GM18951 (cell line): ENCODE results near the gene ZC3HAV1.

ENCODE experiments used
- POLR2A ChIP-seq: IDR thresholded peaks from 4 replicates; pipeline ENCODE4 v1.6.1; 2011; ENCODE audit warnings: mild to moderate bottlenecking; ENCODE audit not compliant: insufficient read length, insufficient read depth; ENCODE audit errors: extremely low read depth
- in situ Hi-C: fragments of 300-500 bp; cut with MboI; formaldehyde crosslinking; loops from one replicate; pipeline ENCODE4 v1.12.0; 2022; ENCODE audit warnings: low sequenced_read_pairs, mixed read lengths, inconsistent platforms; ENCODE audit not compliant: unreplicated experiment

ZC3HAV1 gene

GRCh38 chr7:139118805-139119485 is 9.4 kb upstream of the ZC3HAV1 start:
- in situ Hi-C loops, result no loop called here
- TF ChIP-seq POLR2A, result no peak

DNA sequence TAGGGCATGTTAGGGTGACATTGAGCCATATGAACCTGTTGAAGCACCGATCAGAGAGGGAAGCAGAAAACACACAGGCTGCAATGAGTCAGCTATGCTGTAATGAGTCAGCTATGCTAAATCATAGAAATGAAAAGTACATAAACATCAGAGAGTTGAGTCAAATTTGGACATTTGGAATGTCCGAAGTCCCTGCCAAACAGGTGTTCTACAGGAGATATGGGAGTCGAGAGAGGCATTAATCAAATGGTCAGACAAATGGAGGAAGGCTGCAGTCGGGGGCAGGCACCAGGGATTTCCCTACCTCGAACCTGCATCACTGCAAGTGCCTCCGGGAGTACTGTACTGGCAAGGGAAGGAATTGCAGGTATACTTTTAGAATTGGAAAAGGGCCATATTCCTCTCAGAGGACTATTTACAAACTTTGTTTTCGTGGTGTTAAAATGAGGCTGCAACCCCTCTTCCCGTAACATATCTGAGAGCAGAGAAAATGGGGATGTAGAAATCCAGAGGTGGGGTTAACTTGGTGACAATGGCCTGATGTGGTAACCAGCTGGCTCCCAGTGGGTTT is 8.8 kb upstream of the ZC3HAV1 start:
- in situ Hi-C loops, result no loop called here
- no peak for TF ChIP-seq POLR2A

GRCh38 chr7:139117599-139118233 is 8.2 kb upstream of the ZC3HAV1 start:
- TF ChIP-seq POLR2A, result no peak
- in situ Hi-C loops, result no loop called here

- in situ Hi-C loops, result no loop called here
- TF ChIP-seq POLR2A, result no peak
These were observed 7.5 kb upstream of the ZC3HAV1 start for GRCh38 chr7:139116999-139117398.

DNA sequence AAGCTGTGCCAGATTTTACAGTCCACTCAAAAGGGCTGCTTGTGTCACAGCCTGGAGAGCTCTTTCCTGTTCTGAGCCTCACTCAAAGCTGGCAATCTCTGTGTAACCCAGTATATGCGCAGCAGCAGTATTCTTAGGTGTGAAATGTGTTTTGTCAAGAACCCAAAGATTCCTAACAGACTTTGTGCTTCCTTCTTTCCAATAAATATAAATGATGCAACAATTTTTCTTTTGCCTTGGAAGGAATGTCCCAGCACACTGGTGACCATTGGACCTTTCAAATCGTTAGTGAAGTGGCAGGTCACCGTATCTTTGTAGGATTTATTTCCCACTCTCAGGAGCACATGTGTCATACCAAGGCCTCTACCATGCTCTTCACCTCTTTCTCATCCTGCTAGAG is 5.6 kb upstream of the ZC3HAV1 start:
- no peak for TF ChIP-seq POLR2A
- in situ Hi-C loops, result no loop called here

- no peak for TF ChIP-seq POLR2A
- in situ Hi-C loops, result no loop called here
These were observed 5.1 kb upstream of the ZC3HAV1 start for GRCh38 chr7:139114585-139114984.

GRCh38 chr7:139114018-139114417 is 4.5 kb upstream of the ZC3HAV1 start:
- in situ Hi-C loops, result no loop called here
- no peak for TF ChIP-seq POLR2A

GRCh38 chr7:139112741-139113250 is 3.3 kb upstream of the ZC3HAV1 start:
- in situ Hi-C loops, result no loop called here
- TF ChIP-seq POLR2A, result no peak

GRCh38 chr7:139112316-139112715 is 2.8 kb upstream of the ZC3HAV1 start:
- in situ Hi-C loops, result no loop called here
- no peak for TF ChIP-seq POLR2A

GRCh38 chr7:139111811-139112301 is 2.3 kb upstream of the ZC3HAV1 start:
- in situ Hi-C loops, result no loop called here
- no peak for TF ChIP-seq POLR2A

DNA sequence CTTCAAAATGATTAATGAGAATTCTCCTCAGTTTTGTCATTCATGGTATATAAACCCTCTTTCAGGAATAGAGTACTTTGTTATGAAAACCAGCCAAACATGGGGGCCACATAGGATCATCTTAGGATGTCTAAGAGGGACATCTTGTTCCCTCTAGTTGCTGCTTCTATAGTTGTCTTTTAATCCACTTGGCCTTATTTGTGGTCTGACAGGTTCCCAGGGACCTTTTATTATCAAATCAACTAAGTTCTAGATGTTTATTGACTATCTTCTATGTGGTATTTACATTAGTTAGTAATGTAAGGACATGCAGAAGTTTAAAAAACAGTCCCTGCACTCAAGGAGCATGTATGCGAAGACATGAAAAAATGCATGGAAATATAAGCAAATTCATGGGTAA is 1.6 kb upstream of the ZC3HAV1 start:
- in situ Hi-C loops, result no loop called here
- no peak for TF ChIP-seq POLR2A

DNA sequence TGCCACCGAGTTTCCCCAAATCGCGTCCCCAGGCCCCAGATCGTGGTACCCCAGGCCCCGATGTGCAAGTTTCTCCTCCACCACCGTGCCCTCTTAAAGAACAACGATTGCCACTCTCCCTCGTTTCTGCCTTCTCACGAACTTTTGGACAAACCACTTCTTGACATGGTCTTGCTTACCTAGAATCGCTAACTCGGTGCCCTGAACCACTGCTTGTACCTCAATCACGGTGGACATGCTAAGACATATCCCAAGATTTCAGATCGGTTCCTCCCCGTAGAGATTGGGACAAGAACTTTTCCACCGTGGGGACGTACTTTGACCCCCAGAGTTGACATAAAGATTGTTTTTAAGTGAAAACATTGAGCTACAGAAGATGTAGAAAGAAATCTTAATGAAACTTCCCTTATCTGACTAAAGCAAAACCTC is 477 bp upstream of the ZC3HAV1 start:
- no peak for TF ChIP-seq POLR2A
- in situ Hi-C loops, result no loop called here

GRCh38 chr7:139108266-139109187 is 993 bp downstream of the ZC3HAV1 start:
- in situ Hi-C loops, result no loop called here
- no peak for TF ChIP-seq POLR2A
